SU-DHL-6 (cell line): ENCODE results near the gene DDX17.

Experiments used
- EZH2phosphoT487 ChIP-seq: fragments of 200-600 bp; sonication (generic), shearing (Covaris generic); conservative IDR thresholded peaks from 2 replicates; pipeline ENCODE4 v1.6.1; 2018; ENCODE audit warnings: mild to moderate bottlenecking, antibody characterized with exemption, low read length, moderate library complexity, mixed read lengths
- TF ChIP-seq, protein P1 (sequence below): fragments of 200-600 bp; sonication (generic); IDR thresholded peaks from one replicate; pipeline ENCODE4 v1.5.1; 2017; ENCODE audit warnings: antibody characterized with exemption, mild to moderate bottlenecking, low read length, moderate library complexity; ENCODE audit not compliant: insufficient read depth, poor library complexity, severe bottlenecking

DNA sequence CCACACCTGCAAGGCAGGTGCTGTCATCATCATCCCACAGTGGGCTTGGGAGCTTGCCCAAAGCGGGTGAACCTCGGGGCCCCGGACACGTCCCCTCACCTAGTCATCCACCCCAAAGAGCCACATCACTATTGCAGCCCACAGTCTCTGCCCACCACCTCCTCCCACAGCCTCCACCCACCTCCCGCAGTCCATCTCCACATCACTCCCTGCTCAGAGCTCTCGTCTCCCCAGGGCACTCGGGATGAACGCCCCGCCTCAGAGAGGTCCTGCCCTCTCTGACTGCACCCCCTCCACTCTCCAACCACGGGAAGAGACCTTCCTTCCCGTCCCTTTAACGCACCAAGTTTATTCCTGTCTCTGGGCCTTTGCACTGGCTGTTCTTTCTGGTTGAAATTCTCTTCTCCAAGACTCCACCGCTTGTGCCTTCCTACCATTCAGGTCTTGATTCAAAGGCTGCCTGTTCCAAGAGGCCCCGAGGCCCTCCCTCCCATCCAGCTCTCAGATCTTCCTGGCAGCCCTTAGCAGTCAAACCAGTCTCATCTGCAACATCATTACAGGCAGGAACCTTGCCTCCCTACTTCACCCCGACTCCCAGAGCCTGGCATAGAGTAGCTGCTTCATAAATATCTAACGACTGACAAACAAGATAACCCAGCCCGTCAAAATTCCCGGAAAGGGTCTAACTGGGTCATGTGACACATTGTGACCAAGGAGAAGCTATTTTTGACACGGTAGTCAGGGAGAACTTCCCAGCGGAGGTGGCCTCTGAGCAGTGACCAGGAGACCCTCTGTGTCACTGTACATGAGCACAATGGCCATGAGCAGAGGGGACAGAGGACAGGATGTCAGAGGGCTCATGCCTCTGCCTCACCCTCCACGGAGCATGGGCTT, 62.2 kb downstream of the DDX17 start:
- TF ChIP-seq, protein P1, sequence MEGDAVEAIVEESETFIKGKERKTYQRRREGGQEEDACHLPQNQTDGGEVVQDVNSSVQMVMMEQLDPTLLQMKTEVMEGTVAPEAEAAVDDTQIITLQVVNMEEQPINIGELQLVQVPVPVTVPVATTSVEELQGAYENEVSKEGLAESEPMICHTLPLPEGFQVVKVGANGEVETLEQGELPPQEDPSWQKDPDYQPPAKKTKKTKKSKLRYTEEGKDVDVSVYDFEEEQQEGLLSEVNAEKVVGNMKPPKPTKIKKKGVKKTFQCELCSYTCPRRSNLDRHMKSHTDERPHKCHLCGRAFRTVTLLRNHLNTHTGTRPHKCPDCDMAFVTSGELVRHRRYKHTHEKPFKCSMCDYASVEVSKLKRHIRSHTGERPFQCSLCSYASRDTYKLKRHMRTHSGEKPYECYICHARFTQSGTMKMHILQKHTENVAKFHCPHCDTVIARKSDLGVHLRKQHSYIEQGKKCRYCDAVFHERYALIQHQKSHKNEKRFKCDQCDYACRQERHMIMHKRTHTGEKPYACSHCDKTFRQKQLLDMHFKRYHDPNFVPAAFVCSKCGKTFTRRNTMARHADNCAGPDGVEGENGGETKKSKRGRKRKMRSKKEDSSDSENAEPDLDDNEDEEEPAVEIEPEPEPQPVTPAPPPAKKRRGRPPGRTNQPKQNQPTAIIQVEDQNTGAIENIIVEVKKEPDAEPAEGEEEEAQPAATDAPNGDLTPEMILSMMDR = no peak
- TF ChIP-seq EZH2phosphoT487 = no peak
